CD14-positive monocyte (primary cell): Measurements from ENCODE around the gene EYS. TPM values are rescaled to one million over a fixed set of nuclear protein-coding genes. Genes with fewer than 3 reads are reported as not detected.

Source experiments
- DNase-seq, 3 donors: peaks; one replicate each; pipeline ENCODE4 v3.0.0-alpha.2; 2011 to 2022
- H2AFZ ChIP-seq: 2 replicates; pipeline ENCODE4 v1.6.0; 2012; ENCODE audit warnings: mild to moderate bottlenecking, low read depth, low read length, inconsistent platforms; ENCODE audit not compliant: insufficient read depth, poor library complexity, severe bottlenecking
- H3K27ac ChIP-seq, 2 donors: 1 replicate in 1 of 2; 2 replicates in 1 of 2; pipeline ENCODE4 v1.5.1; 2012 to 2013; ENCODE audit warnings: low read length in 2 of 2, control low read depth in 1 of 2, inconsistent platforms in 1 of 2, low read depth in 1 of 2, mild to moderate bottlenecking in 1 of 2
- H3K27me3 ChIP-seq, 2 donors: one replicate each; pipeline versions ENCODE4 v1.6.0 to v1.6.1; 2011 to 2013; ENCODE audit warnings: low read length in 2 of 2; ENCODE audit not compliant: control insufficient read depth in 2 of 2, insufficient read depth in 2 of 2
- H3K36me3 ChIP-seq, 2 donors: replicated peaks in 1 of 2; 1 replicate in 1 of 2; 2 replicates in 1 of 2; pipeline versions ENCODE4 v1.5.1 to v1.6.1; 2012 to 2013; ENCODE audit warnings: low read length in 2 of 2, control low read depth in 1 of 2, inconsistent platforms in 1 of 2, mild to moderate bottlenecking in 1 of 2; ENCODE audit not compliant: insufficient read depth in 2 of 2, control insufficient read depth in 1 of 2
- H3K4me1 ChIP-seq, 2 donors: 1 replicate in 1 of 2; 2 replicates in 1 of 2; pipeline versions ENCODE4 v1.5.1 to v1.6.1; 2012 to 2013; ENCODE audit warnings: low read length in 2 of 2, control low read depth in 1 of 2, inconsistent platforms in 1 of 2, mild to moderate bottlenecking in 1 of 2, moderate library complexity in 1 of 2; ENCODE audit not compliant: insufficient read depth in 2 of 2, control insufficient read depth in 1 of 2
- H3K4me2 ChIP-seq: replicated peaks from 2 replicates; pipeline ENCODE3; 2012; ENCODE audit warnings: low read length, moderate library complexity, mild to moderate bottlenecking; ENCODE audit not compliant: poor library complexity, severe bottlenecking; ENCODE audit errors: extremely low read depth
- H3K4me3 ChIP-seq, 3 experiments: fragments of 200-600 bp in 1 of 3; sonication (generic) in 1 of 3; replicated peaks in 1 of 3; 1 replicate in 2 of 3; 2 replicates in 1 of 3; pipeline ENCODE4 v1.5.1; 2011 to 2013; ENCODE audit warnings: low read length in 3 of 3, mild to moderate bottlenecking in 3 of 3, control low read depth in 2 of 3, low read depth in 2 of 3, inconsistent platforms in 1 of 3, moderate library complexity in 1 of 3
- H3K79me2 ChIP-seq: 2 replicates; pipeline ENCODE4 v1.6.0; 2012; ENCODE audit warnings: mild to moderate bottlenecking, control low read depth, inconsistent platforms, low read length, moderate library complexity; ENCODE audit not compliant: insufficient read depth
- H3K9ac ChIP-seq: 2 replicates; pipeline ENCODE4 v1.6.0; 2017; ENCODE audit warnings: low read length, mild to moderate bottlenecking; ENCODE audit not compliant: insufficient read depth, poor library complexity, severe bottlenecking
- H3K9me3 ChIP-seq, 2 donors: replicated peaks in 1 of 2; 1 replicate in 1 of 2; 2 replicates in 1 of 2; pipeline versions ENCODE4 v1.5.1 to v1.6.1; 2012 to 2013; ENCODE audit warnings: low read length in 2 of 2, control low read depth in 1 of 2; ENCODE audit not compliant: control insufficient read depth in 1 of 2, insufficient read depth in 1 of 2
- H4K20me1 ChIP-seq: 2 replicates; pipeline ENCODE4 v1.6.0; 2012; ENCODE audit warnings: mild to moderate bottlenecking, low read length, control low read depth, moderate library complexity; ENCODE audit not compliant: insufficient read depth
- H3K27ac Mint-ChIP-seq, 7 donors: one replicate each; pipeline ENCODE4 v1.8.0; 2020; ENCODE audit warnings: mild to moderate bottlenecking in 7 of 7, mixed read lengths in 7 of 7, moderate library complexity in 6 of 7, inconsistent platforms in 2 of 7
- H3K27me3 Mint-ChIP-seq, 3 donors: one replicate each; pipeline ENCODE4 v1.8.0; 2021 to 2022; ENCODE audit warnings: low read depth in 3 of 3, mild to moderate bottlenecking in 3 of 3, mixed read lengths in 3 of 3, moderate library complexity in 3 of 3, inconsistent platforms in 1 of 3
- H3K36me3 Mint-ChIP-seq, 2 donors: one replicate each; pipeline ENCODE4 v1.8.0; 2020; ENCODE audit warnings: mixed read lengths in 2 of 2, inconsistent platforms in 1 of 2, mild to moderate bottlenecking in 1 of 2
- H3K4me1 Mint-ChIP-seq: one replicate; pipeline ENCODE4 v1.8.0; 2020; ENCODE audit warnings: mild to moderate bottlenecking, mixed read lengths
- H3K4me3 Mint-ChIP-seq, 2 donors: one replicate each; pipeline ENCODE4 v1.8.0; 2020; ENCODE audit warnings: mild to moderate bottlenecking in 2 of 2, mixed read lengths in 2 of 2, moderate library complexity in 1 of 2
- H3K9me3 Mint-ChIP-seq, 7 donors: one replicate each; pipeline ENCODE4 v1.8.0; 2020 to 2022; ENCODE audit warnings: mixed read lengths in 7 of 7, mild to moderate bottlenecking in 6 of 7, moderate library complexity in 6 of 7, inconsistent platforms in 2 of 7
- WGBS: methylation state at CpG from one replicate; pipeline ENCODE4 v1.1.5; 2013; ENCODE audit warnings: missing lambda C conversion rate; ENCODE audit not compliant: insufficient coverage; 5-methylcytosine and 5-hydroxymethylcytosine counted together
- intact Hi-C, 2 donors: fragments of 100-400 bp; cut with micrococcal nuclease; formaldehyde crosslinking; loops; one replicate each; pipeline versions ENCODE4 v1.15.0 to v1.15.1; 2023
- polyA plus RNA-seq, 3 donors: library from polyadenylated mRNA; depleted of rRNA in 1 of 3; unstranded in 2 of 3; stranded (reverse) in 1 of 3; fragments of 300-500 nt in 2 of 3; fragments of >200 nt in 1 of 3; fragmentation: Illumina TruSeq in 2 of 3; gene quantifications; 1 replicate in 2 of 3; 2 replicates in 1 of 3; pipeline ENCODE4 v1.2.3, GENCODE V29; 2012 to 2021
- TF ChIP-seq, protein P1 (sequence below): fragments of 200-600 bp; IDR thresholded peaks from one replicate; pipeline ENCODE4 v1.8.0; 2022; ENCODE audit warnings: antibody characterized with exemption, mild to moderate bottlenecking

Gene EYS
- polyA plus RNA-seq, 3 donors, result 0.01 to 0.03 TPM; not detected in 1

DNA sequence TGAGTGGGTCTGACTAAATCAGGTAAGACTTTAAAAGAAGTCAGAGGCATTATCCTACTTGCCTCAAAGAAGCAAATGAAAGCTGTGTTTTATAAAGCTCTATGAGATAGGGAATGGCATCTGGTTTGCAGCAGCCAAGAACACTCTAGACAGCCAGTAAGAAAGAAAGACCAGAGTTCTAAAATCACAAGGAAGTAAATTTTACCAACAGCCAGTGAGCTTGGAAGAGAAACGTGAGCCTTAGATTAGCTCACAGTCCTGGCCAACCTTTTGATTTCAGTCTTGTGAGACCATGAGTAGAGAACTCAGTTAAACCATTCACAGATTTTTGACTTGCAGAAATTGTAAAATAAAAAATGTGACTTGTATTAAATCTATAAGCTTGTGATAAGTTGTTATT is 693.0 kb downstream of the EYS start:
- Histone ChIP-seq H3K36me3 (no peaks in the 10 kb centered on the region), H3K4me3 (no peak overlapping the region), H3K27me3 (no peaks in the 10 kb centered on the region), H2AFZ (no peak overlapping the region), H3K9me3 (peaks cover 0 to 11% of the 10 kb centered on the region in 2 donors), H3K4me2 (no peak overlapping the region), H3K4me1 (no peaks in the 10 kb centered on the region), H4K20me1 (no peaks in the 10 kb centered on the region), H3K9ac (no peak overlapping the region), H3K79me2 (no peaks in the 10 kb centered on the region), H3K27ac (no peak overlapping the region)
- no peak for DNase-seq
- no CpG with 5 or more reads among the region's 1 CpG for WGBS
- H3K36me3 Mint-ChIP-seq, result no peaks in the 10 kb centered on the region
- H3K27me3 Mint-ChIP-seq, result no peaks in the 10 kb centered on the region
- intact Hi-C loops, result no loop called here
- TF ChIP-seq, protein P1, sequence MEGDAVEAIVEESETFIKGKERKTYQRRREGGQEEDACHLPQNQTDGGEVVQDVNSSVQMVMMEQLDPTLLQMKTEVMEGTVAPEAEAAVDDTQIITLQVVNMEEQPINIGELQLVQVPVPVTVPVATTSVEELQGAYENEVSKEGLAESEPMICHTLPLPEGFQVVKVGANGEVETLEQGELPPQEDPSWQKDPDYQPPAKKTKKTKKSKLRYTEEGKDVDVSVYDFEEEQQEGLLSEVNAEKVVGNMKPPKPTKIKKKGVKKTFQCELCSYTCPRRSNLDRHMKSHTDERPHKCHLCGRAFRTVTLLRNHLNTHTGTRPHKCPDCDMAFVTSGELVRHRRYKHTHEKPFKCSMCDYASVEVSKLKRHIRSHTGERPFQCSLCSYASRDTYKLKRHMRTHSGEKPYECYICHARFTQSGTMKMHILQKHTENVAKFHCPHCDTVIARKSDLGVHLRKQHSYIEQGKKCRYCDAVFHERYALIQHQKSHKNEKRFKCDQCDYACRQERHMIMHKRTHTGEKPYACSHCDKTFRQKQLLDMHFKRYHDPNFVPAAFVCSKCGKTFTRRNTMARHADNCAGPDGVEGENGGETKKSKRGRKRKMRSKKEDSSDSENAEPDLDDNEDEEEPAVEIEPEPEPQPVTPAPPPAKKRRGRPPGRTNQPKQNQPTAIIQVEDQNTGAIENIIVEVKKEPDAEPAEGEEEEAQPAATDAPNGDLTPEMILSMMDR, result no peak
- no peak overlapping the region for H3K4me3 Mint-ChIP-seq
- H3K9me3 Mint-ChIP-seq, result peaks cover 4 to 9% (median 7%) of the 10 kb centered on the region in 7 donors
- H3K4me1 Mint-ChIP-seq, result no peaks in the 10 kb centered on the region
- H3K27ac Mint-ChIP-seq, result no peak overlapping the region

DNA sequence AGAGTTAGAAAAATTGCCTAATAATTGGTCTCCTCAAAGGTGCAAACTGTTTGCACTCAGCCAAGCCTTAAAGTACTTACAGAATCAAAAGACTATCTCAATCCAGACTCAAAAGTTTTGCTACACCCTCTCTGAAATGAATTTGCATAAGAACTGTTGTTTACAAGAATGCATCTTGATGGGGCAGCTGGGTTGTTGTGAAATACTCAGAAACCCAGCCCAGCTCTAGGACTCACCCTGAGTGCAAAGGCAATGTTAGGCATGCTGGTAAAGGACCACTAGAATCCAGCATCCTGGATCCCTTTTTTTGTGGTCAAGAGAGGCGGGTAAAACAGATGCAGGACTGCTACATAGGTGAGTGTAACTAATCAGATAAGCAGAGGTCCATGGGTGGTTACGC is 700.2 kb downstream of the EYS start:
- no peak for DNase-seq
- Histone ChIP-seq H4K20me1 (no peaks in the 10 kb centered on the region), H3K79me2 (no peaks in the 10 kb centered on the region), H3K36me3 (no peaks in the 10 kb centered on the region), H2AFZ (no peak overlapping the region), H3K9ac (no peak overlapping the region), H3K9me3 (peaks cover 7 to 19% of the 10 kb centered on the region in 2 donors), H3K4me1 (no peaks in the 10 kb centered on the region), H3K4me3 (no peak overlapping the region), H3K27me3 (no peaks in the 10 kb centered on the region), H3K4me2 (no peak overlapping the region), H3K27ac (no peak overlapping the region)
- no peaks in the 10 kb centered on the region for H3K36me3 Mint-ChIP-seq
- H3K27ac Mint-ChIP-seq, result no peak overlapping the region
- no peaks in the 10 kb centered on the region for H3K4me1 Mint-ChIP-seq
- H3K9me3 Mint-ChIP-seq, result peaks cover 7 to 40% (median 26%) of the 10 kb centered on the region in 7 donors
- no peak overlapping the region for H3K4me3 Mint-ChIP-seq
- WGBS, result no CpG with 5 or more reads among the region's 2 CpGs
- intact Hi-C loops, result no loop called here
- H3K27me3 Mint-ChIP-seq, result no peaks in the 10 kb centered on the region
- TF ChIP-seq, protein P1, result no peak
